Kidney (tissue), 14 donors: ENCODE measurements around the gene ZFP57. TPM values are rescaled to one million over a fixed set of nuclear protein-coding genes. Genes with fewer than 3 reads are reported as not detected.

Source experiments
- DNase-seq, 5 donors: peaks; one replicate each; pipeline ENCODE4 v3.0.0-alpha.2; 2013 to 2020
- FAIRE-seq: peaks from 2 replicates; lab custom pipeline; 2012; peaks lifted over from hg19 to GRCh38; lab: Jason Lieb, UNC
- H3K27ac ChIP-seq, 2 donors: one replicate each; pipeline ENCODE4 v1.7.0; 2013; ENCODE audit warnings: low read depth in 2 of 2, low read length in 2 of 2, inconsistent platforms in 1 of 2
- H3K27me3 ChIP-seq: one replicate; pipeline ENCODE4 v1.7.1; 2013; ENCODE audit warnings: low read length, inconsistent platforms; ENCODE audit not compliant: control insufficient read depth, insufficient read depth
- H3K36me3 ChIP-seq, 3 donors: one replicate each; pipeline versions ENCODE4 v1.7.0 to v1.7.1; 2013; ENCODE audit warnings: low read length in 3 of 3, control low read depth in 1 of 3, inconsistent platforms in 1 of 3; ENCODE audit not compliant: insufficient read depth in 3 of 3, control insufficient read depth in 2 of 3
- H3K4me1 ChIP-seq, 3 donors: one replicate each; pipeline versions ENCODE4 v1.7.0 to v1.7.1; 2013; ENCODE audit warnings: low read length in 3 of 3, inconsistent platforms in 1 of 3, low read depth in 1 of 3; ENCODE audit not compliant: control insufficient read depth in 2 of 3, insufficient read depth in 2 of 3
- H3K4me3 ChIP-seq, 3 donors: one replicate each; pipeline versions ENCODE4 v1.7.0 to v1.8.1; 2013; ENCODE audit warnings: low read length in 3 of 3, control low read depth in 1 of 3, inconsistent platforms in 1 of 3
- H3K9ac ChIP-seq, 3 donors: one replicate each; pipeline versions ENCODE4 v1.7.0 to v1.7.1; 2013; ENCODE audit warnings: low read length in 3 of 3, control low read depth in 1 of 3, inconsistent platforms in 1 of 3
- H3K9me3 ChIP-seq, 3 donors: one replicate each; pipeline versions ENCODE4 v1.7.0 to v1.7.1; 2013; ENCODE audit warnings: low read length in 3 of 3, control low read depth in 1 of 3, inconsistent platforms in 1 of 3; ENCODE audit not compliant: control insufficient read depth in 2 of 3, insufficient read depth in 1 of 3
- CTCF ChIP-seq: IDR thresholded peaks from 3 replicates; pipeline ENCODE4 v1.5.1; 2012; ENCODE audit warnings: mild to moderate bottlenecking, moderate library complexity, borderline replicate concordance; ENCODE audit not compliant: insufficient read depth; ENCODE audit errors: extremely low read depth
- intact Hi-C: fragments of 100-400 bp; cut with DNase I; formaldehyde crosslinking; loops from one replicate; pipeline ENCODE4 v1.11.1; 2022
- polyA plus RNA-seq: library from polyadenylated mRNA; stranded (reverse); fragments of 350-450 nt; fragmentation: Illumina TruSeq; extraction: RNeasy Lipid Tissue Mini Kit (QIAGEN cat#74804); gene quantifications from one replicate; pipeline ENCODE4 v1.2.3, GENCODE V29; 2014; ENCODE audit warnings: low read depth, low replicate concordance; ENCODE audit not compliant: insufficient read depth
- total RNA-seq: library from RNA; stranded (reverse); fragmentation: NEBNext Ultra II Directional; extraction: Animal tissue kit (Norgen Biotek cat#: 25700); gene quantifications from one replicate; pipeline ENCODE4 v1.2.1, GENCODE V29; 2021
- donor health status: control.
- donor health status: control.
- donor health status: control.
- donor health status: control.
- donor health status: control.
- donor health status: DM: yes; HTN: yes; CAD: no.
- donor health status: Normal renal cell carcinoma (clear cell type).

Gene ZFP57
- total and polyA plus RNA-seq, 2 donors from 2014 or later, result 1.1 TPM; not detected in 1

- Histone ChIP-seq H3K4me3 (peak overlapping the region; percentile 64 to 87 (median 69)), H3K9me3 (no peaks in the 10 kb centered on the region), H3K9ac (peak overlapping the region in 2 of 3 donors; percentile 67 to 77), H3K27ac (peak overlapping the region; percentile 34 to 54), H3K4me1 (peaks cover 0 to 13% (median 0%) of the 10 kb centered on the region in 3 donors), H3K27me3 (no peaks in the 10 kb centered on the region), H3K36me3 (no peaks in the 10 kb centered on the region)
- TF ChIP-seq CTCF, result no peak
- DNase-seq (peak; percentile 79 to 92 (median 90)), FAIRE-seq (no peak)
- intact Hi-C loops, result no loop called here
These were observed 53.1 kb downstream of the ZFP57 start for GRCh38 chr6:29627755-29628418.

- H3K9me3 ChIP-seq, result no peaks in the 10 kb centered on the region
- H3K27ac ChIP-seq, result no peak overlapping the region
- intact Hi-C loops, result no loop called here
- peak overlapping the region in 1 of 3 donors; percentile 46 for H3K4me3 ChIP-seq
- H3K36me3 ChIP-seq, result no peaks in the 10 kb centered on the region
- TF ChIP-seq CTCF, result no peak
- no peak for FAIRE-seq
- peaks cover 0 to 13% (median 0%) of the 10 kb centered on the region in 3 donors for H3K4me1 ChIP-seq
- peak in 3 of 5 donors; percentile 11 to 70 (median 38) for DNase-seq
- peak overlapping the region in 1 of 3 donors; percentile 59 for H3K9ac ChIP-seq
- H3K27me3 ChIP-seq, result no peaks in the 10 kb centered on the region
These were observed 53.8 kb downstream of the ZFP57 start for GRCh38 chr6:29626948-29627754.

GRCh38 chr6:29625337-29625930 is 55.5 kb downstream of the ZFP57 start:
- H3K27me3 ChIP-seq, result no peaks in the 10 kb centered on the region
- peaks cover 0 to 2% (median 0%) of the 10 kb centered on the region in 3 donors for H3K36me3 ChIP-seq
- no peak for FAIRE-seq
- H3K9ac ChIP-seq, result no peak overlapping the region
- H3K9me3 ChIP-seq, result no peaks in the 10 kb centered on the region
- no peak for TF ChIP-seq CTCF
- H3K4me1 ChIP-seq, result peaks cover 0 to 8% (median 0%) of the 10 kb centered on the region in 3 donors
- no peak overlapping the region for H3K4me3 ChIP-seq
- DNase-seq, result no peak
- H3K27ac ChIP-seq, result no peak overlapping the region
- intact Hi-C loops, result no loop called here
